ENCODE data around the gene CDH13. TPM values are rescaled to one million over a fixed set of nuclear protein-coding genes. Genes with fewer than 3 reads are reported as not detected.

CDH13 gene
- total and polyA plus RNA-seq, 2 donors (not counting 3 experiments of a cell fraction or from before 2014, with no cell fraction given): 96.6 to 124 TPM

GRCh38 chr16:82755570-82756282 lies 129.0 kb downstream of the CDH13 start:
- Histone ChIP-seq H3K27me3 (ENCODE audit: control insufficient read depth in 2 of 2, insufficient read depth in 2 of 2, low read length in 2 of 2) (no peaks in the 10 kb centered on the region), H3K36me3 (ENCODE audit: control insufficient read depth in 2 of 2, extremely low read depth in 1 of 2, insufficient read depth in 2 of 2, low read length in 2 of 2) (no peaks in the 10 kb centered on the region), H3K4me2 (ENCODE audit: insufficient read depth, low read length) (peak overlapping the region; percentile 10), H3K9me1 (replicated peaks; ENCODE audit: control insufficient read depth, extremely low read depth, insufficient read depth, low read length) (no peaks in the 10 kb centered on the region), H3K9me3 (replicated peaks; ENCODE audit: control insufficient read depth, insufficient read depth, low read length) (no peaks in the 10 kb centered on the region), H3K79me2 (ENCODE audit: control insufficient read depth, insufficient read depth, low read length) (no peaks in the 10 kb centered on the region), H3K27ac (ENCODE audit: insufficient read depth, low read depth, low read length) (peak overlapping the region; percentile 92), H3K4me1 (ENCODE audit: control insufficient read depth, extremely low read depth, insufficient read depth, low read length) (peaks cover 59% of the 10 kb centered on the region), H4K20me1 (replicated peaks; ENCODE audit: control insufficient read depth, extremely low read depth, insufficient read depth, low read length) (no peaks in the 10 kb centered on the region), H3K9ac (replicated peaks; ENCODE audit: extremely low read depth, insufficient read depth, low read length) (peak overlapping the region; percentile 65), H2AFZ (ENCODE audit: low read depth, low read length) (no peak overlapping the region), H3K4me3 (replicated peaks in 1 of 3; ENCODE audit: insufficient read depth in 1 of 3, low read depth in 1 of 3, low read length in 3 of 3) (no peak overlapping the region)
- TF ChIP-seq CTCF (IDR thresholded peaks at IDR 0.05; ENCODE audit: extremely low read depth in 1 of 2, insufficient read depth in 1 of 2, low read depth in 1 of 2, low read length in 2 of 2) (peak in 1 of 2 donors; percentile 7), POLR2A (IDR thresholded peaks at IDR 0.05; ENCODE audit: low read depth, low read length) (no peak)
- BruUV-seq (replicated peaks): TSS peak; percentile 91
- dilution Hi-C loops (cut with MboI; ENCODE audit: extremely low pct_ligation_motif_present, low sequenced_read_pairs) (no loop called here), intact Hi-C loops (cut with micrococcal nuclease) (loop anchor here (1.0 to 2.0 kb wide), 10 partner anchors 59 to 589 kb away; no protein-coding TSS in a partner anchor)
- ChIA-PET CTCF (interaction anchor here (0.8 to 3.4 kb wide), 11 partner anchors 7 to 691 kb away, joined by 3 to 11 read pairs (median 4); no protein-coding TSS in a partner anchor), POLR2A (interaction anchor here (1.1 to 1.2 kb wide), 2 partner anchors 102 to 182 kb away, joined by 3 read pairs; no protein-coding TSS in a partner anchor)
- FAIRE-seq (no peak), DNase-seq (ENCODE audit: low read depth, low spot score) (no peak)

GRCh38 chr16:82756283-82756599 lies 129.5 kb downstream of the CDH13 start:
- TF ChIP-seq MYC (IDR thresholded peaks at IDR 0.05; ENCODE audit: low read depth, low read length) (no peak), POLR2AphosphoS5 (IDR thresholded peaks at IDR 0.05; ENCODE audit: insufficient read depth, low read depth, low read length) (peak; percentile 89), MAX (IDR thresholded peaks at IDR 0.05; ENCODE audit: insufficient read depth, insufficient read length) (no peak), CTCF (IDR thresholded peaks at IDR 0.05; ENCODE audit: extremely low read depth in 1 of 2, insufficient read depth in 1 of 2, low read depth in 1 of 2, low read length in 2 of 2) (no peak), EZH2 (IDR thresholded peaks at IDR 0.05; ENCODE audit: borderline replicate concordance, low read depth, low read length, severe bottlenecking) (no peak), GATA2 (IDR thresholded peaks at IDR 0.05; ENCODE audit: insufficient read depth, insufficient read length, low read depth, low read length) (peak; percentile 95), FOS (IDR thresholded peaks at IDR 0.05; ENCODE audit: borderline replicate concordance, insufficient read depth, low read length) (peak; percentile 95), JUN (IDR thresholded peaks at IDR 0.05; ENCODE audit: borderline replicate concordance, insufficient read depth, insufficient read length, low read depth) (peak; percentile 86), POLR2A (IDR thresholded peaks at IDR 0.05; ENCODE audit: low read depth, low read length) (peak; percentile 59)

More at GRCh38 chr16:82756283-82756599, 129.5 kb downstream of the CDH13 start:
- peaks cover 61% of the 10 kb centered on the region for H3K4me1 ChIP-seq (ENCODE audit: control insufficient read depth, extremely low read depth, insufficient read depth, low read length)
- CTCF ChIA-PET: interaction anchor here (0.8 to 3.4 kb wide), 12 partner anchors 8 to 690 kb away, joined by 3 to 11 read pairs (median 4); no protein-coding TSS in a partner anchor
- H3K79me2 ChIP-seq (ENCODE audit: control insufficient read depth, insufficient read depth, low read length): no peaks in the 10 kb centered on the region
- dilution Hi-C loops (cut with MboI; ENCODE audit: extremely low pct_ligation_motif_present, low sequenced_read_pairs): no loop called here
- H3K9me3 ChIP-seq (replicated peaks; ENCODE audit: control insufficient read depth, insufficient read depth, low read length): no peaks in the 10 kb centered on the region
- DNase-seq (ENCODE audit: low read depth, low spot score) (peak; percentile 98), FAIRE-seq (peak; percentile 92)
- H3K4me3 ChIP-seq (replicated peaks in 1 of 3; ENCODE audit: insufficient read depth in 1 of 3, low read depth in 1 of 3, low read length in 3 of 3): no peak overlapping the region
- BruUV-seq (replicated peaks): no TSS peak
- no peaks in the 10 kb centered on the region for H3K36me3 ChIP-seq (ENCODE audit: control insufficient read depth in 2 of 2, extremely low read depth in 1 of 2, insufficient read depth in 2 of 2, low read length in 2 of 2)
- H3K9ac ChIP-seq (replicated peaks; ENCODE audit: extremely low read depth, insufficient read depth, low read length): peak overlapping the region; percentile 65
- no peak overlapping the region for H2AFZ ChIP-seq (ENCODE audit: low read depth, low read length)
- no peaks in the 10 kb centered on the region for H3K9me1 ChIP-seq (replicated peaks; ENCODE audit: control insufficient read depth, extremely low read depth, insufficient read depth, low read length)
- POLR2A ChIA-PET: interaction anchor here (0.6 to 1.2 kb wide), 3 partner anchors 103 to 246 kb away, joined by 3 read pairs; no protein-coding TSS in a partner anchor
- H3K27ac ChIP-seq (ENCODE audit: insufficient read depth, low read depth, low read length): peak overlapping the region; percentile 92
- no peaks in the 10 kb centered on the region for H3K27me3 ChIP-seq (ENCODE audit: control insufficient read depth in 2 of 2, insufficient read depth in 2 of 2, low read length in 2 of 2)
- peak overlapping the region; percentile 10 for H3K4me2 ChIP-seq (ENCODE audit: insufficient read depth, low read length)
- no peaks in the 10 kb centered on the region for H4K20me1 ChIP-seq (replicated peaks; ENCODE audit: control insufficient read depth, extremely low read depth, insufficient read depth, low read length)
- intact Hi-C loops (cut with micrococcal nuclease): loop anchor here (1.0 kb wide), 7 partner anchors 58 to 588 kb away; no protein-coding TSS in a partner anchor

Data from endothelial cell of umbilical vein (primary cell).